Measurements from ENCODE around the gene PTPRE.

The PTPRE gene

DNA sequence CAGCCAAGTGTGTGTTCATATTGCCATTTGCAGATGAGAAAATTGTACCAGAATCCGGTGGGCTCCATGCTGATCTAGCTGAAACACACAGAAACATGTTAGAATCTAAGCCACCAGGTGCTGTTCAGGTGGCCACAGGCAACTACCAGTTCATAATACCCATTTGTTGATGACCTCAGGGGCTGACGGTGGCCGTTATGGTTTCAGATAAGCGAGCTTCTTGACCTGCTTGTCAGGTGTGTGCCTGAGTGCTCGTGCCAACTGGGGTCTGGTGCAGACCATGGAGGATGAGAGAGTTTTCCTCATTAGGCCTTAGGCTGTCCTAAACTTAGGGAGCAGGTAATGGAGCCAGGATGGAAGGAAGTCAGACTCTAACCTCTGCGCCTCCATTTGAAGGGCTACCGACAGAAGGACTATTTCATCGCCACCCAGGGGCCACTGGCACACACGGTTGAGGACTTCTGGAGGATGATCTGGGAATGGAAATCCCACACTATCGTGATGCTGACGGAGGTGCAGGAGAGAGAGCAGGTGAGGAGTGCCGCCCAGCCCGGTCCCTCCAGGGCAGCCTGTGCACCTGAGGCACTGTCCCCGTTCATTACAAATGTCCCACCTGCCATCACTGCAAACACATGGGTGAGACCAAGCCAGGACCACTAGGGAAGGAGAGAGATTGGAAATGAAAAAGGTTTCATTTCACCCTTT is 166.2 kb downstream of the PTPRE start (continued):
- TF ChIP-seq, protein P1, sequence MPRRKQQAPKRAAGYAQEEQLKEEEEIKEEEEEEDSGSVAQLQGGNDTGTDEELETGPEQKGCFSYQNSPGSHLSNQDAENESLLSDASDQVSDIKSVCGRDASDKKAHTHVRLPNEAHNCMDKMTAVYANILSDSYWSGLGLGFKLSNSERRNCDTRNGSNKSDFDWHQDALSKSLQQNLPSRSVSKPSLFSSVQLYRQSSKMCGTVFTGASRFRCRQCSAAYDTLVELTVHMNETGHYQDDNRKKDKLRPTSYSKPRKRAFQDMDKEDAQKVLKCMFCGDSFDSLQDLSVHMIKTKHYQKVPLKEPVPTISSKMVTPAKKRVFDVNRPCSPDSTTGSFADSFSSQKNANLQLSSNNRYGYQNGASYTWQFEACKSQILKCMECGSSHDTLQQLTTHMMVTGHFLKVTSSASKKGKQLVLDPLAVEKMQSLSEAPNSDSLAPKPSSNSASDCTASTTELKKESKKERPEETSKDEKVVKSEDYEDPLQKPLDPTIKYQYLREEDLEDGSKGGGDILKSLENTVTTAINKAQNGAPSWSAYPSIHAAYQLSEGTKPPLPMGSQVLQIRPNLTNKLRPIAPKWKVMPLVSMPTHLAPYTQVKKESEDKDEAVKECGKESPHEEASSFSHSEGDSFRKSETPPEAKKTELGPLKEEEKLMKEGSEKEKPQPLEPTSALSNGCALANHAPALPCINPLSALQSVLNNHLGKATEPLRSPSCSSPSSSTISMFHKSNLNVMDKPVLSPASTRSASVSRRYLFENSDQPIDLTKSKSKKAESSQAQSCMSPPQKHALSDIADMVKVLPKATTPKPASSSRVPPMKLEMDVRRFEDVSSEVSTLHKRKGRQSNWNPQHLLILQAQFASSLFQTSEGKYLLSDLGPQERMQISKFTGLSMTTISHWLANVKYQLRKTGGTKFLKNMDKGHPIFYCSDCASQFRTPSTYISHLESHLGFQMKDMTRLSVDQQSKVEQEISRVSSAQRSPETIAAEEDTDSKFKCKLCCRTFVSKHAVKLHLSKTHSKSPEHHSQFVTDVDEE (CRISPR knock-in tag; IDR thresholded peaks at IDR 0.05): no peak
- TF ChIP-seq PPARA (CRISPR knock-in tag; IDR thresholded peaks at IDR 0.05; ENCODE audit: borderline replicate concordance) (no peak), ZC3H10 (CRISPR knock-in tag; IDR thresholded peaks at IDR 0.05) (no peak), ZNF8 (CRISPR knock-in tag; IDR thresholded peaks at IDR 0.05) (no peak), ZNF565 (CRISPR knock-in tag; conservative IDR thresholded peaks at IDR 0.05; ENCODE audit: low read depth) (no peak), CSDC2 (CRISPR knock-in tag; IDR thresholded peaks at IDR 0.05) (no peak), ZNF70 (CRISPR knock-in tag; IDR thresholded peaks at IDR 0.05) (no peak)
- TF ChIP-seq, protein P2, sequence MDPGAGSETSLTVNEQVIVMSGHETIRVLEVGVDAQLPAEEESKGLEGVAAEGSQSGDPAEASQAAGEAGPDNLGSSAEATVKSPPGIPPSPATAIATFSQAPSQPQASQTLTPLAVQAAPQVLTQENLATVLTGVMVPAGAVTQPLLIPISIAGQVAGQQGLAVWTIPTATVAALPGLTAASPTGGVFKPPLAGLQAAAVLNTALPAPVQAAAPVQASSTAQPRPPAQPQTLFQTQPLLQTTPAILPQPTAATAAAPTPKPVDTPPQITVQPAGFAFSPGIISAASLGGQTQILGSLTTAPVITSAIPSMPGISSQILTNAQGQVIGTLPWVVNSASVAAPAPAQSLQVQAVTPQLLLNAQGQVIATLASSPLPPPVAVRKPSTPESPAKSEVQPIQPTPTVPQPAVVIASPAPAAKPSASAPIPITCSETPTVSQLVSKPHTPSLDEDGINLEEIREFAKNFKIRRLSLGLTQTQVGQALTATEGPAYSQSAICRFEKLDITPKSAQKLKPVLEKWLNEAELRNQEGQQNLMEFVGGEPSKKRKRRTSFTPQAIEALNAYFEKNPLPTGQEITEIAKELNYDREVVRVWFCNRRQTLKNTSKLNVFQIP (CRISPR knock-in tag; IDR thresholded peaks at IDR 0.05; ENCODE audit: borderline replicate concordance, low read depth): no peak

DNA sequence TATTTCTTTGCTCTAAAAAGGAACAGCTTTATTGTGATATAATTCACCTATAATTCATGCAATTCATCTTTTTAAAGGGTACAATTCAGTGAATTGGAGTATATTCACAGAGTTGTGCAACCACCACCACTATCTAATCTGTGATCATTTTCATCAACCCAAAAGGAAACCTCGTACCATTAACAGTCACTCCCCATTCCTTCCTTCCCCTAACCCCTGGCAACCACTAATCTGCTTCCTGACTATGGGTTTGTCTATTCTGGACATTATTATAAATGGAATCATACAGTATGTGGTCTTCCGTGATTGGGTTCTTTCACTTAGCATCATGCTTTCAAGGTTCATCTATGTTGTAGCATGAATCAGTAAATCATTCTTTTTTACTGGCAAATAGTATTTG is 167.0 kb downstream of the PTPRE start:
- ATAC-seq: no peak
- TF ChIP-seq, protein P3, sequence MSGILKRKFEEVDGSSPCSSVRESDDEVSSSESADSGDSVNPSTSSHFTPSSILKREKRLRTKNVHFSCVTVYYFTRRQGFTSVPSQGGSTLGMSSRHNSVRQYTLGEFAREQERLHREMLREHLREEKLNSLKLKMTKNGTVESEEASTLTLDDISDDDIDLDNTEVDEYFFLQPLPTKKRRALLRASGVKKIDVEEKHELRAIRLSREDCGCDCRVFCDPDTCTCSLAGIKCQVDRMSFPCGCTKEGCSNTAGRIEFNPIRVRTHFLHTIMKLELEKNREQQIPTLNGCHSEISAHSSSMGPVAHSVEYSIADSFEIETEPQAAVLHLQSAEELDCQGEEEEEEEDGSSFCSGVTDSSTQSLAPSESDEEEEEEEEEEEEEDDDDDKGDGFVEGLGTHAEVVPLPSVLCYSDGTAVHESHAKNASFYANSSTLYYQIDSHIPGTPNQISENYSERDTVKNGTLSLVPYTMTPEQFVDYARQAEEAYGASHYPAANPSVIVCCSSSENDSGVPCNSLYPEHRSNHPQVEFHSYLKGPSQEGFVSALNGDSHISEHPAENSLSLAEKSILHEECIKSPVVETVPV (CRISPR knock-in tag; IDR thresholded peaks at IDR 0.05): no peak
- TF ChIP-seq OSR1 (CRISPR knock-in tag; IDR thresholded peaks at IDR 0.05) (no peak), ZNF70 (CRISPR knock-in tag; IDR thresholded peaks at IDR 0.05) (no peak), GLIS3 (CRISPR knock-in tag; IDR thresholded peaks at IDR 0.05) (no peak), ZC3H10 (CRISPR knock-in tag; IDR thresholded peaks at IDR 0.05) (no peak), ZFP3 (CRISPR knock-in tag; IDR thresholded peaks at IDR 0.05) (no peak), ZNF8 (CRISPR knock-in tag; IDR thresholded peaks at IDR 0.05) (no peak), BACH2 (CRISPR knock-in tag; IDR thresholded peaks at IDR 0.05; ENCODE audit: borderline replicate concordance) (no peak)
- TF ChIP-seq, protein P4, sequence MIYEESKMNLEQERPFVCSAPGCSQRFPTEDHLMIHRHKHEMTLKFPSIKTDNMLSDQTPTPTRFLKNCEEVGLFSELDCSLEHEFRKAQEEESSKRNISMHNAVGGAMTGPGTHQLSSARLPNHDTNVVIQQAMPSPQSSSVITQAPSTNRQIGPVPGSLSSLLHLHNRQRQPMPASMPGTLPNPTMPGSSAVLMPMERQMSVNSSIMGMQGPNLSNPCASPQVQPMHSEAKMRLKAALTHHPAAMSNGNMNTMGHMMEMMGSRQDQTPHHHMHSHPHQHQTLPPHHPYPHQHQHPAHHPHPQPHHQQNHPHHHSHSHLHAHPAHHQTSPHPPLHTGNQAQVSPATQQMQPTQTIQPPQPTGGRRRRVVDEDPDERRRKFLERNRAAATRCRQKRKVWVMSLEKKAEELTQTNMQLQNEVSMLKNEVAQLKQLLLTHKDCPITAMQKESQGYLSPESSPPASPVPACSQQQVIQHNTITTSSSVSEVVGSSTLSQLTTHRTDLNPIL (CRISPR knock-in tag; IDR thresholded peaks at IDR 0.05; ENCODE audit: low read depth): no peak

DNA sequence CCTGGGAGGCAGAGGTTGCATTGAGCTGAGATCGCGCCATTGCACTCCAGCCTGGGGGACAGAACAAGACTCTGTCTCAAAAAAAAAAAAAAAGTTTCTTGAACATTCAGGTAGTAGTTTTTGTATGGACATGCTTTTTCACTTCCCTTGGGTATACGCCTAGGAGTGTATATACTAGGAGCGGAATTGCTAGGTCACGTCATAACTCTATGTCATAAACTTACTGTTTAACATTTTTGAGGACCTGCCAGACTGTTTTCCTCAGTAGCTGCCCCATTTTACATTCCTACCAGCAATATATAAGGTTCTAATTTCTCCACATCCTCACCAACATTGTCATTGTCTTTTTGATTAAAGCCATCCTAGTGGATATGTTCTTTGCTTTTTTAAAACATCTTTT is 167.7 kb downstream of the PTPRE start:
- TF ChIP-seq ZNF8 (CRISPR knock-in tag; IDR thresholded peaks at IDR 0.05) (no peak), GLIS3 (CRISPR knock-in tag; IDR thresholded peaks at IDR 0.05) (no peak)
- no peak for ATAC-seq

DNA sequence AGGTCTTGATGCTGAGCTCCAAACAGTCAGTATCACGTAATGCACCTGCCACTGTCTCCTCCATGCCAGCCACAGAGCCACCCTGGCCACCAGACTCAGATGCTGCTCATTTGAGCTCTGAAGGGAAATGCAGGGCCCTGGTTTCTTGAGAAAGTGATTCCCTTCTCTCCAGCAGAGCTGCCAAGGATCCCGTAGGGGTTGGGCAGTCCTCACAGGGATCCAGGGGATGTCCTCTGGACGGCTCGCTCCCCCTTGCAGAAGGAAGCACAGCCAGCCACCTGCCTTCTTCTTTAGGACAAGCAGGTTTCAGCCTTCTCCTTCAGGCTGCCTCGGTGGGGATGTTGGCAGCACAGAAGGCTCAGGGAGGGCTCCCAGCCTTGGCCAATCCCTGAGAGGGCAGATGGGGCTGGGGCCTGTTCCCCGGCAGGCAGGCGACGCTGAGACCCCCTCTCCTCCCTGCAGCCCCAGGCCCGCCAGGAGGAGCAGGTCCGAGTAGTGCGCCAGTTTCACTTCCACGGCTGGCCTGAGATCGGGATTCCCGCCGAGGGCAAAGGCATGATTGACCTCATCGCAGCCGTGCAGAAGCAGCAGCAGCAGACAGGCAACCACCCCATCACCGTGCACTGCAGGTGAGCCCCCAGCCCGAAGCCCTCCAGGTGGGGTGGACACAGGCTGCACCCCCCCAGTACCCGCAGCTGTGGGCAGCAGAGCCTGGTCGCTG is 170.4 kb downstream of the PTPRE start:
- no peak for ATAC-seq
- TF ChIP-seq ISL1 (CRISPR knock-in tag; IDR thresholded peaks at IDR 0.05) (no peak), OSR1 (CRISPR knock-in tag; IDR thresholded peaks at IDR 0.05) (no peak), ARNTL (CRISPR knock-in tag; IDR thresholded peaks at IDR 0.05; ENCODE audit: borderline replicate concordance, low read depth) (no peak), ZNF8 (CRISPR knock-in tag; IDR thresholded peaks at IDR 0.05) (no peak), TOX (CRISPR knock-in tag; IDR thresholded peaks at IDR 0.05; ENCODE audit: borderline replicate concordance) (no peak), RARB (CRISPR knock-in tag; IDR thresholded peaks at IDR 0.05) (no peak), ESRRG (CRISPR knock-in tag; IDR thresholded peaks at IDR 0.05) (no peak), ZFP3 (CRISPR knock-in tag; IDR thresholded peaks at IDR 0.05) (no peak), ZNF565 (CRISPR knock-in tag; conservative IDR thresholded peaks at IDR 0.05; ENCODE audit: low read depth) (no peak), ZC3H10 (CRISPR knock-in tag; IDR thresholded peaks at IDR 0.05) (no peak), TCF4 (CRISPR knock-in tag; IDR thresholded peaks at IDR 0.05; ENCODE audit: borderline replicate concordance) (no peak), BACH2 (CRISPR knock-in tag; IDR thresholded peaks at IDR 0.05; ENCODE audit: borderline replicate concordance) (no peak)
- TF ChIP-seq, protein P3 (CRISPR knock-in tag; IDR thresholded peaks at IDR 0.05): no peak
- TF ChIP-seq, protein P1 (CRISPR knock-in tag; IDR thresholded peaks at IDR 0.05): no peak
- TF ChIP-seq, protein P4 (CRISPR knock-in tag; IDR thresholded peaks at IDR 0.05; ENCODE audit: low read depth): no peak

All from SK-N-SH treated with all-trans-retinoic acid at 6 μM for 48 hours (cell line).